GM12878 (cell line): ENCODE results near the gene RPLP2. TPM values are rescaled to one million over a fixed set of nuclear protein-coding genes. Genes with fewer than 3 reads are reported as not detected.

Experiments
- ATAC-seq: fragments of 200-7000 bp; cut with Tn5 transposase; 3 replicates; pipeline ENCODE4 v1.9.1; 2020; ENCODE audit warnings: mild to moderate bottlenecking, moderate library complexity
- BruUV-seq: library from RNA; stranded (reverse); fragments of 400-500 nt; replicated peaks from 2 replicates; lab custom pipeline; 2021; lab: Mats Ljungman, UMichigan
- CTCF ChIA-PET: fragments of 300-600 bp; sonication (Branson Sonifier 250); formaldehyde crosslinking; extraction: SDS; loops from one replicate; lab custom pipeline; 2021; ENCODE audit warnings: inconsistent platforms; lab: Yijun Ruan, JAX
- POLR2A ChIA-PET: fragments of 350-600 bp; formaldehyde crosslinking; extraction: SDS; loops from one replicate; lab custom pipeline; 2021; ENCODE audit warnings: inconsistent platforms; lab: Charles Lee
- RAD21 ChIA-PET: fragments of 300-600 bp; sonication (Branson Sonifier 250); formaldehyde crosslinking; loops from one replicate; lab custom pipeline; 2023; ENCODE audit warnings: antibody characterized with exemption; ENCODE audit not compliant: unreplicated experiment; lab: Charles Lee
- SMC1A ChIA-PET: fragments of 300-600 bp; sonication (Branson Sonifier 250); formaldehyde crosslinking; loops from one replicate; lab custom pipeline; 2023; ENCODE audit not compliant: unreplicated experiment, uncharacterized antibody; lab: Charles Lee
- DNase-seq: peaks from one replicate; pipeline ENCODE4 v3.0.0-alpha.2; 2011; ENCODE audit warnings: low read depth, low spot score
- FAIRE-seq: peaks from 3 replicates; lab custom pipeline; 2011; peaks lifted over from hg19 to GRCh38; lab: Jason Lieb, UNC
- H2AFZ ChIP-seq: 2 replicates; pipeline ENCODE4 v1.6.0; 2011; ENCODE audit warnings: low read depth, low read length, control low read depth; ENCODE audit not compliant: control insufficient read depth
- H3K27ac ChIP-seq: 2 replicates; pipeline ENCODE4 v1.5.1; 2011; ENCODE audit warnings: control low read depth; ENCODE audit not compliant: control insufficient read depth, insufficient read depth
- H3K27me3 ChIP-seq, 2 experiments: replicated peaks in 1 of 2; 2 replicates each; pipeline versions ENCODE4 v1.6.0 to v1.6.1; 2011; ENCODE audit warnings: low read length in 1 of 2; ENCODE audit not compliant: control insufficient read depth in 2 of 2, insufficient read depth in 2 of 2
- H3K36me3 ChIP-seq, 2 experiments: 2 replicates each; pipeline ENCODE4 v1.5.1; 2011; ENCODE audit warnings: low read length in 1 of 2; ENCODE audit not compliant: control insufficient read depth in 2 of 2, insufficient read depth in 2 of 2
- H3K4me1 ChIP-seq: 2 replicates; pipeline ENCODE4 v1.6.1; 2011; ENCODE audit warnings: mild to moderate bottlenecking, low read length, moderate library complexity, mixed read lengths; ENCODE audit not compliant: control insufficient read depth, insufficient read depth
- H3K4me2 ChIP-seq: 2 replicates; pipeline ENCODE4 v1.6.0; 2011; ENCODE audit warnings: control low read depth; ENCODE audit not compliant: control insufficient read depth, insufficient read depth
- H3K4me3 ChIP-seq: fragments of 200-600 bp; sonication (generic); 2 replicates; pipeline ENCODE4 v1.5.1; 2016
- H3K79me2 ChIP-seq: 2 replicates; pipeline ENCODE4 v1.6.0; 2011; ENCODE audit warnings: low read length; ENCODE audit not compliant: control insufficient read depth, insufficient read depth
- H3K9ac ChIP-seq: 2 replicates; pipeline ENCODE4 v1.8.0; 2011; ENCODE audit warnings: low read length, control low read depth, mixed read lengths; ENCODE audit not compliant: control insufficient read depth, insufficient read depth
- H3K9me3 ChIP-seq: replicated peaks from 3 replicates; pipeline ENCODE4 v1.5.1; 2011; ENCODE audit warnings: mild to moderate bottlenecking, low read length; ENCODE audit not compliant: control insufficient read depth, insufficient read depth
- H4K20me1 ChIP-seq: 2 replicates; pipeline ENCODE4 v1.6.0; 2011; ENCODE audit not compliant: control insufficient read depth, insufficient read depth
- ASH2L ChIP-seq: fragments of 300-600, 200-600 bp; sonication (generic); IDR thresholded peaks from 2 replicates; pipeline ENCODE4 v1.6.1; 2017; ENCODE audit warnings: low read depth, mild to moderate bottlenecking, borderline replicate concordance
- ATF7 ChIP-seq: fragments of 450-650 bp; IDR thresholded peaks from 2 replicates; pipeline ENCODE4 v1.6.1; 2016; ENCODE audit warnings: low read depth, mild to moderate bottlenecking
- EGR1 ChIP-seq, 2 experiments: IDR thresholded peaks; 1 replicate in 1 of 2; 2 replicates in 1 of 2; pipeline ENCODE4 v1.6.1; 2011 to 2012; ENCODE audit warnings: low read depth in 2 of 2, low read length in 2 of 2, borderline replicate concordance in 1 of 2, mild to moderate bottlenecking in 1 of 2, moderate library complexity in 1 of 2
- IRF3 ChIP-seq: fragments of 450-650 bp; IDR thresholded peaks from 2 replicates; pipeline ENCODE4 v1.6.1; 2014; ENCODE audit warnings: mild to moderate bottlenecking
- KAT2A ChIP-seq: conservative IDR thresholded peaks from 2 replicates; pipeline ENCODE4 v1.6.1; 2011; ENCODE audit warnings: low read depth, low read length; ENCODE audit not compliant: control insufficient read depth
- NFYA ChIP-seq: IDR thresholded peaks from 2 replicates; pipeline ENCODE4 v1.6.1; 2011; ENCODE audit warnings: low read depth, mild to moderate bottlenecking, low read length, improper control_type of control experiment, borderline replicate concordance
- NR2F1 ChIP-seq: fragments of 450-650 bp; conservative IDR thresholded peaks from 2 replicates; pipeline ENCODE4 v1.6.1; 2017; ENCODE audit warnings: mild to moderate bottlenecking
- PAX5 ChIP-seq: IDR thresholded peaks from 2 replicates; pipeline ENCODE4 v1.6.1; 2011; ENCODE audit warnings: low read depth, low read length, borderline replicate concordance
- RB1 ChIP-seq: fragments of 450-650 bp; formaldehyde crosslinking; IDR thresholded peaks from 2 replicates; pipeline ENCODE4 v1.6.1; 2017; ENCODE audit warnings: mild to moderate bottlenecking, borderline replicate concordance
- SMAD1 ChIP-seq: fragments of 450-650 bp; IDR thresholded peaks from 2 replicates; pipeline ENCODE4 v1.6.1; 2018; ENCODE audit warnings: mild to moderate bottlenecking, low read depth; ENCODE audit not compliant: partially characterized antibody
- SRF ChIP-seq, 2 experiments: IDR thresholded peaks; 2 replicates each; pipeline ENCODE4 v1.6.1; 2011; ENCODE audit warnings: low read depth in 2 of 2, low read length in 2 of 2, mild to moderate bottlenecking in 1 of 2, moderate library complexity in 1 of 2
- TCF7 ChIP-seq: IDR thresholded peaks from 2 replicates; pipeline ENCODE4 v1.6.1; 2014; ENCODE audit warnings: antibody characterized with exemption, borderline replicate concordance
- USF2 ChIP-seq: IDR thresholded peaks from 2 replicates; pipeline ENCODE4 v1.6.1; 2011; ENCODE audit warnings: low read depth, low read length, improper control_type of control experiment, borderline replicate concordance
- ZBTB11 ChIP-seq: fragments of 450-650 bp; formaldehyde crosslinking; IDR thresholded peaks from 2 replicates; pipeline ENCODE4 v1.5.0; 2022; ENCODE audit warnings: mild to moderate bottlenecking, missing genetic modification characterization
- ZBTB33 ChIP-seq: fragments of 450-650 bp; IDR thresholded peaks from 2 replicates; pipeline ENCODE4 v1.6.1; 2017; ENCODE audit warnings: mild to moderate bottlenecking
- WGBS: methylation state at CpG from one replicate; pipeline ENCODE4 v1.1.6; 2016; ENCODE audit warnings: low lambda C conversion rate; ENCODE audit not compliant: insufficient replicate concordance, insufficient coverage; ENCODE audit errors: missing lambda C conversion rate; 5-methylcytosine and 5-hydroxymethylcytosine counted together
- in situ Hi-C: fragments of 300-500 bp; cut with MboI; formaldehyde crosslinking; loops from 9 replicates; pipeline ENCODE4 v1.14.3; 2018; ENCODE audit warnings: mixed read lengths
- intact Hi-C: fragments of 100-400 bp; cut with micrococcal nuclease; formaldehyde crosslinking; loops from one replicate; pipeline ENCODE4 v1.14.2; 2022; ENCODE audit not compliant: unreplicated experiment
- polyA plus RNA-seq, 11 experiments: library from polyadenylated mRNA; depleted of rRNA in 4 of 11; unstranded in 6 of 11; stranded (reverse) in 5 of 11; fragments of >200 nt; fragmentation: Nextera tagmentation in 4 of 11; fragmentation: Illumina TruSeq in 1 of 11; extraction: Ambion mirVana in 4 of 11; extraction: Trizol in 1 of 11; gene quantifications; 1 replicate in 1 of 11; 2 replicates in 10 of 11; pipeline versions ENCODE4 v1.2.1 to v1.2.3, GENCODE V29; 2011 to 2016; ENCODE audit warnings: inconsistent platforms in 2 of 11, missing spikeins in 2 of 11, low read depth in 1 of 11
- total RNA-seq, 4 experiments: library from RNA; depleted of rRNA in 3 of 4; stranded (reverse); fragments of >200 nt in 3 of 4; fragmentation: Illumina TruSeq in 1 of 4; extraction: Trizol in 1 of 4; gene quantifications; 2 replicates each; pipeline versions ENCODE4 v1.2.1 to v1.2.3, GENCODE V29; 2013 to 2021

The RPLP2 gene
- total and polyA plus RNA-seq, 10 of the 15 experiments (the other 5 are each of a cell fraction or from before 2014, with no cell fraction given) = 488 to 3,558 (median 1,481) TPM

- no peak overlapping the region for H3K27ac ChIP-seq
- no peak for DNase-seq
- H3K4me3 ChIP-seq = no peak overlapping the region
- peaks cover 29 to 38% of the 10 kb centered on the region in 2 experiments; a peak in 3 of 4 replicates for H3K36me3 ChIP-seq
- no peaks in the 10 kb centered on the region for H3K9me3 ChIP-seq
- no peaks in the 10 kb centered on the region for H3K27me3 ChIP-seq
- in situ Hi-C loops (no loop called here), intact Hi-C loops (no loop called here)
- BruUV-seq = no TSS peak
- ChIA-PET RAD21 (no interaction called here), POLR2A (no interaction called here), CTCF (no interaction called here), SMC1A (interaction anchor here (1.1 kb wide), 1 partner anchor 39 kb away, joined by 3 read pairs; no protein-coding TSS in a partner anchor)
- H2AFZ ChIP-seq = no peak overlapping the region
- FAIRE-seq = no peak
- H3K4me2 ChIP-seq = no peak overlapping the region
- no peak for TF ChIP-seq ZBTB33
- no peak for TF ChIP-seq ATF7
- no peak for TF ChIP-seq USF2
- TF ChIP-seq SMAD1 = no peak
- TF ChIP-seq ASH2L = no peak
- no peak for TF ChIP-seq ZBTB11
- TF ChIP-seq NFYA = no peak
- no peak for TF ChIP-seq SRF (IDR thresholded peaks at IDR 0.05; ENCODE audit: low read depth in 2 of 2, low read length in 2 of 2)
- no peak for TF ChIP-seq NR2F1
- no peak for TF ChIP-seq PAX5
- no peak for TF ChIP-seq EGR1 (IDR thresholded peaks at IDR 0.05; ENCODE audit: borderline replicate concordance in 1 of 2, low read depth in 2 of 2, low read length in 2 of 2)
- no peak for TF ChIP-seq IRF3
- TF ChIP-seq KAT2A = no peak
- TF ChIP-seq RB1 = no peak
- TF ChIP-seq TCF7 = no peak
- 91% methylated on average over 13 of the region's 24 CpGs for WGBS
- H3K9ac ChIP-seq = no peak overlapping the region
- no peaks in the 10 kb centered on the region for H4K20me1 ChIP-seq
- no peaks in the 10 kb centered on the region for H3K4me1 ChIP-seq
- ATAC-seq = no peak
- H3K79me2 ChIP-seq = no peaks in the 10 kb centered on the region
These were observed 46.7 kb upstream of the RPLP2 start for GRCh38 chr11:763073-763463.
